GM18517 (cell line): Measurements from ENCODE around the gene OXNAD1.

Experiments
- ATAC-seq: cut with Tn5 transposase; IDR thresholded peaks from one replicate; pipeline ENCODE4 v1.9.1; 2021; ENCODE audit warnings: mild to moderate bottlenecking, moderate library complexity; ENCODE audit not compliant: unreplicated experiment

OXNAD1 gene

DNA sequence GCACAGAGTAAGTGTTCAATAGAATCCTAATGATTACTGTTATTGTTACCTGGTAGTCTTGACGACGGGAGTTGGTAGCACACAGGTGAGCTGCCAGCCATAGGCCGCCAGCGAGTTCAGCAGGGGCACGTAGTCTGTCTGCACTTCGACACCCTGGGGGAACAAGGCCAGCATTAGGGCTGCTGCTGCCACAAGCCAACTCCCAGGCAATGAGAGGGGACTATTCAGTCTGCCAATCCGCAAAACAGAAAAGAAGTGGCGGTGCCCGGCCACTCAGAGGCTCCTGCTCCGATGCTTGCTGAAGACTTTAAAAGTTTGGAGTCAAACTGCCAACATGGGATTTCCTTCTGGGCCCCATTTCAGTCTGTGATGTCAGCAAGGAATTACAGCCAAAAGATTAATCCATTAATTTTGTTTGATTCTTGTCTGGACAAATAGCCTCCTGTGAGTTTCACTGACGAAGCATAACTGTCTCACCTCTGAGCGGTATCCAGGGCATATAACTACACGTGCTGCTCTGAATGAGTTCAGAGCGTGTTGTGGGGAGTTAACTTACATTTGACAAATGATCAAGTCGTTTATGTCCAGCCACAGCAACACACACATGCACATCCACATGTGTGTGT lies 61.8 kb downstream of the OXNAD1 start:
- ATAC-seq, result no peak

DNA sequence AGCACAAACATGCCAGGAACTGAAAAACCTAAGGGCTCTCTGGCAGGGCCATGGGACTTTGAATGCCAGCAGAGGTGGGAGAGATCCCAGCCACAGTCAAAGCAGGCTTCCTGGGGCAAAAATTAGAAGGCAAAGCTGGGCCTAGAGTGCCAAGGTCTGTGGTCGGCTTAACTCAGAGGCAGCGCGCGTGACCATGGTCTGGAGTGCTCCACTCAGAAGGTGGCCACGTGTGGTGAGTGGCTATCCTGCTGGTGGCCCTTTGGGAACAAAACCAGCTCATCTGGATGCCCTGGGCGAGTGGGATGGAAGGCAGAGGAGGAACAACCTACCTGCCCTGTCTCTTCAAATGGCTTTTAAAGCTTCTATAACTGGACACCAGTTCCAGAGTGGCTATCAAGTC lies 63.1 kb downstream of the OXNAD1 start:
- ATAC-seq, result no peak

DNA sequence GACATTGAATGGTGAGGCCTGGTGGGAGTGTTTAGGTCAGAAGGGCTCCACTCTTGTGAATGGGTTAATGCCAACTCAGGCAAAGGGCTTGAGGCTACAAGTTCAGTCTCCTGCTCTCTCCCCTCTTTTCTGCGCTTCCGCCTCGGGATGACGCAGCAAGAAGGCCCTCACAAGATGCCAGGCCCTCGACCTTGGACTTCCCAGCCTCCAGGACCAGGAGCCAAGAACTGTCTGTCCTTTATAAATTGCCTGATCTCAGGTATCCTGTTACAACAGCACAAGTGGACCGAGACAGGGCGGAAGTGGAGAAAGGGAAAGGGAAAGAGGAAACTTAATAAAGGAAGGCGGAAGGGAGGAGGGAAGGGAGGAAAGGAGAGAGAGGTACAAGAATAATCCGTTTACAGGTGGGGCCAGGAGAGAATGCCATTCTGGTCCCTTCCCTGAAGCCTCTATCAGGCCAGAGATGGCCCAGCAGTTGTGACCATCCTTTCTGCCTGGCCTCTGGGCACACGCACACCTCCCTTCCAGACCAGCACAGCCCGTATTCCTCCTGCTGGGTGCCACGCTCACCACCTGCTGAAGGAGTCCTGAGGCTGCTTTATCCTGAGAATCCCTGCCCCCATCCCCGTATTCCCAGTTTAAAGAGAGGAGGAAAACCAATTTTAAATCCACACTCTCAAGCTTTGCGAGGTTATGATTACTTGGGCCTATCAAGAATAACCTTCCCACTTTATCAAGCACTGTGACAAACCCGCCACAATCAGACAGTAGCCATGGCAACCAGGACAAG lies 64.2 kb downstream of the OXNAD1 start:
- no peak for ATAC-seq

DNA sequence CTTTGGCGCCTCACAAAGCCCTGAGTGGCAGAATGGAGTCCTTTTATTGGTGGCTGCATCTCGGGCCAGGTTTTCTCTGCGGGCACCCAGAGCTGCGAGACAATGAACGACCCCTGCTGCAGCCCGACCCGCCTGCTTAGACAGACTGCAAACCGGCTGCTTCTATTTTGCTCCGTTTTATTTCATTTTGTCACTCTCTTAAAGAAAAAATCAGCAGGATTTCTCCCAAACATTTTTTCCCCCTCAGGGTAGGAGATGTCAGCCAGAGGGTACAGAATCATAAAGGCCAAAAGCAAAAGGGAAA lies 64.8 kb downstream of the OXNAD1 start:
- ATAC-seq, result no peak

DNA sequence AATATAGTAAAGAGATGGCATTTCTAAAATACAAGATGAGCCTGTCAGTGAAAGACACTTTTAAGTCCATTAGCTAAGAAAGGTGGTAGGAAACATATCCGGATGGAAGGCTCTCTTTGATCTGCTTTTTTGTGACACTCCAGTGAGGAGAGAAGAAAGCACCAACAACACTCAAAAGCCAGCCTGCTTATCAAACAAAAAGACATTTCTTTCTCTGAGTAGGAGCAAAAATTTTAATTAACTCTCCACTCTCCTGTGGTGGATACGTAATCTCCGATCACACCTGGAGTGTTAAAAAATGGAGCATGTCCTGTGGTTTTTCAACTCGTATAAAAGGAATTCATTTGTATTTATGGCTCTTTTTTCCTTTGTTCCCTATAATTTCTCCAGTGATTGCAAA lies 65.3 kb downstream of the OXNAD1 start:
- ATAC-seq, result no peak

DNA sequence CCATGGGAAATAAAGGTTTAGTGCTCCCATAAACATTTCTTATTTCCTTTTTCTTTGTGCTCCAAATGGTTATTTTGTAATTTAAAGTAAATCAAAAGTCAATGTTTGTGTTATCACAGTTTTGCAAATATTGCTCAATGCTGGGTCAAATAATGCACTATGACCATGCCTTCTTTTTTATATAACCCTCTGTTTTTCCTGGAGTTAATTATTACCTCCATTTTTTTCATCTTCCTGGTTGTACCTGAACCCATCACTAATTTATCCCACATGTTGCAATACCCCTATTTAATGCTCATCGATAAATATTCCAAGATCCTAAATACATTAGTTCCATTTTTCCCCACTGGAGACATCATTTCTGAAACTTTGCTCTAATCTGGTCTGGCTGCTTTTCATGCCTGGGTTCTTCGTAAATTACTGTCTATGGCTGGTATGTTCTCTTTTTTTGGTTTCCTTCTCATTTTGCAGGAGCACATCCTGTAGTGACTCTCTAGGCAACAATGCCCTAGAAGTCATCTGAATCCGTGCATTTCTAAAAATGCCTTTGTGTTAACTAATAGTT lies 66.4 kb downstream of the OXNAD1 start:
- no peak for ATAC-seq

DNA sequence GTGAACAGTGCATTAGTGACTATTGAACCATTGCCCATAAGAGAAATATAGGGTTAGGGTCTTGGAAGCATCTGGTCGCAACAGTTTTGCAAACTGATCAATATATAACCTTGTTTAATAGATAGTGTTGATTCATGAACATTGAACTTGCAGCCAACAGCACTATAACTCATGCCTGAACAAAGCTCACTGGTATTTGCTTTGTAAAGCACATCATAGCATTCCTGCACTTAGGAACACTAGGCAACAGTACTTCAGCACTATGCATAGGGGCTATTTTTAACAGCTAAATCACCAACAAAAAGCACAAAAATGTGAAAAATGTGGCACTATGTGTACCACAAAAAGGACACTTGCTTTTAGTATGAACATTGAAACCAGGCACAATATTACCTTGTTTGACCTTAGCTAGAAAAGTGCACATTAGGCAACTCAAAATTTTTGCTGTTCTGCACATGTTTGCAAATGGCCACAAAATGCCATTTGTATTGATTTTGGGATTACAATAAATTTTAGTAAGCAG lies 68.0 kb downstream of the OXNAD1 start:
- ATAC-seq, result no peak

DNA sequence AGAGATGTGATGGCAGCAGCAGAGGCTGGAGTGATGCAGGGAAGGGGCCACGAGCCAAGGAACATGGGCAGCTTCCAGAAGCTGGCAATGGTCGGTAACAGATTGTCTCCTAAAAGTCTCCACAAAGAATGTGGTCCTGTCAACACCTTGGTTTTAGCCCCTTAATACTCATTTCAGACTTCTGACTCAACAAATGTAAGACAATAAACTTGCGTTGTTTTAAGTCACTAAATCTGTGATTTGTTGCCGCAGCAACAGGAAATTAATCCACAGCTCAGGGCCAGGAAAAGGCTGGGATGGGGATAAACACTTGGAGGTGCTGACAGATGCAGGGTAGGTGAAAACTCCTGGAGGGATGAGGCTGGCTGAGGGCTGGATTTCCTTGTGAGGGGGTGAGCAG lies 69.9 kb downstream of the OXNAD1 start:
- ATAC-seq, result no peak

DNA sequence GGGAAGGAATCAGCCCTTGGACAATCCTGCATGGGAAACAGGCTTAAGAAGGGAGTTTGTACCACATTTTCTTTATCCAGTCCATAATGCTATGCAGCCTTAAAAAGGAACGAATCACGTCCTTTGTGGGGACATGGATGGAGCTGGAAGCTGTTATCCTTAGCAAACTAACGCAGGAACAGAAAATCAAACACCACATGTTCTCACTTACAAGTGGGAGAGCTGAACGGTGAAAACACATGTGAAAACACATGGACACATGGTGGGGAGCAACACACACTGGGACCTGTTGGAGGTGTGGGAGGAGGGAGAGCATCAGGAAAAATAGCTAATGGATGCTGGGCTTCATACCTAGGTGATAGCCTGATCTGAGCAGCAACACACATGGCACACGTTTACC lies 70.3 kb downstream of the OXNAD1 start:
- ATAC-seq, result no peak

DNA sequence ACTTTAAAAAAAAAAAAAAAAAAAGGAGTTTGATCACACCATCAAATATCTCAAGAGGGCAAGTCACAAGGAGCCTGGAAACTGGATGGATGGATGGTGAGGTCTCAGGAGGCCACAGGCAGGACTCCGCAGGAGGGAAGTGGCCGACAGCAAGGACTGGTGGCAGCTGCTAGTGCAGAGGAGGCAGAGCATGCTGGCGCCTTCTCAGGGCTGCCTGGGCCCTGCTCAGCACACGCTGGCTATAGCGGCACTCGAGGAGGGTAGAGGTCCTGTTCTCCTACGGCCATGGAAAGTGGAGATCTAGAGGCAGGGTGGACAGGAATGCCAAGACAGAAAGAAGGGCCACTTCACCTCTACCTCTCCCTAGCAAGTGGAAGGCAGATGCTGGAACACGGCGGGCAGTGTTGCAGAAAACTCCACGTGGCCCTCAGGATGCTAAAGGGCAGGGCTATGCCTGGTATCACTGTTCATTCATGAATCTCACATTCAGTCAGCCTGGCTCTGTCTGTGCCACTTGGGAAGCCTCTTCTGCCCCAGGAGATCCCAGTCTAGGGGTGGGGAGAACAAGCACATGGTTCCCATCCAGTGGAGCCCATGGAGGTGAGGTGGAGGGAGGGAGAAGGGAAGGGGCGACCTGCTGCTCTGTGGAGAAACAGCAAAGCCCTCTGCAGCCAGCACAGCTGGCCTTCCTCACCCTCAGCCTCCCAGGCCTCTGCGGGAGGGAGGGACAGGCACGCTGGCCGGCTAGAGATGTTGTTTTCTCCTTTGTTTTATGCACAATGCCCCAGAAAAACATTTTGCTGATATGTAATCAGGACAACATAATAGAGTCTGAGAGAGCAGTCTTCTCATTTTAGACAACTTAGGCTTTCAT lies 71.0 kb downstream of the OXNAD1 start:
- ATAC-seq, result no peak

DNA sequence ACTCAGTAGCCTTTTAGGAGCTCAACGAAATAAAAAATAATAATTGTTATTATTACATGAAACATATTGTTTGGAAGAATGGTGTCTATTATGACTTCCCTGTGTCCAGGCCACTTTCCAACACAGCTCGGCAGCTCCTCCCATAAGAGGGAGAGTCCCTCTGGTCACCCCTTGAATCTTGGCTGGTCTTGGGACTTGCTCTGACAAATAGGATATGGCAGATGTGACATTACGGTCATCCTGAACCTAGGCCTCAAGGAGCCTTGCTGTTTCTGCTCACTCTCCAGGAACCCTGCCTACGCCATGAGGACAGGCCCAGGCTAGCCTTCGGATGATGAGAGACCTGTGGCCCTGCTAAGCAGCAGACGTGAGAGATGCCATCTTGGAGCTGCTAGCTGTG lies 71.8 kb downstream of the OXNAD1 start:
- ATAC-seq, result no peak

DNA sequence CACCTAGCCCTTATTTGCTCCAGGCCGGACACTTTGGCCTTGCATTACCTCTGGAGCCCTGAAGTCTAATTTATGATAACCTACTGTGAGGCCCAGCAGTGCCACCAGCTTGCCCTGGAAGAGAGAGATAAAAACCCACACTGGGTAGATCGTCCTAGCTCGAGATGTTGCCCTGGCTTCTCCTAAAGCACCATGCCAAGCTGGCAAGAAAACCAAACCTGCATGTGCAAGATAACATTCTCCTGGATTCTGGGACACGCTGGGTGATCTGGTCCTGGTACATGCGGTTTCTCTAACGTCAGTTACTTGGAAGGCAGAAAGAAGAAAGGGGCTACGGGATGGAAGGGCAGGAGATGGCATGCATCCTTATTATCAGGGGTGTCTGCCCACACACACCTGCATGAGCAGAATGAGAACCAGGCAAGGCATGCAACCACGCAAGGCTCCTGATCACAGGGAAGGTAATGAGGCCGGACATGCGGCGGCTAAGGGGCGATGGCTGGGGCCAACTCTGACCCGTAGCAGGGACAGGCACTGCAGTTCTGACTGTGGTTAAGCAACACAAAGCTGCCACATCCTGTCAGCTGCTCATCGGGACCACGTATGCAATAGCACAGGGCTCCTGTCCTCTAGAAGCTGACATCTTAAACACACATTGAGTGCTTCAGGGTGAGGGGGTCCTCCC lies 73.0 kb downstream of the OXNAD1 start:
- ATAC-seq, result no peak

DNA sequence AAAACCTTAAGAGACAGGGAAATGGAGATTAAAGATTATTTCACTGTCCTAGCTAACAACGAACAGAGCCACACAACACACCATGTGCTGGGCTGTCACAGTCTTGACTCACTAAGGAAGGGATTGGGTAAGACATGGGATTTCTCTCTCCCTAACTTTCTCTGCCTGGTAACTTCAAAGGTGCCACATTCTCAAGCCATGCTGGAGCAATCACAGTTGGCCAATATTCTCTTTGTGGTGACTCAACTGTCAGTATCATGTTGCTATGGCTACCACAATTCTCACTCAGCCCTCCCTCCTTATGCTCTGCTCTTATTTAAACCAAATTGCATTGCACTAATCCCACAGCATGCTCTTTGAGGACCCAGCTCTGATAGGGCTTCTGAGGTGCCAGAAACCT lies 74.0 kb downstream of the OXNAD1 start:
- ATAC-seq, result no peak

DNA sequence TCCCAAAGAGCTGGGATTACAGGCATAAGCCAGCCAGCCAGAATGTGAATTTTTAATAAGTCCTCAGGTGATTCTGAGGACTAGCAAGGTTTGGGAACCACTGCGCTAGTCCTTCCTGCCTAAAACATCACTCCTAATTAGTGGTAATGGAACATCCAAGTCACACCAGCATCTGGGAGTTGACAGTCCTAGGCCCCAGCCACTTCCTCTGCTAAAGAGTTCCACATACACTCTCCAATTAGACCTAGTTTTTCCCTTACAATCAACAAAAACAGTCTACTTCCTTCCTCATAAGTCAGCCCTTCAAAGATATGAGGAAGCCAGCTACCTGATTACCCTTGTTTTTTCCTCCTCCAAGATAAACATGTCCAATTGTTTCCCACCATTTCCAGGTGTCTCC lies 78.1 kb downstream of the OXNAD1 start:
- no peak for ATAC-seq

DNA sequence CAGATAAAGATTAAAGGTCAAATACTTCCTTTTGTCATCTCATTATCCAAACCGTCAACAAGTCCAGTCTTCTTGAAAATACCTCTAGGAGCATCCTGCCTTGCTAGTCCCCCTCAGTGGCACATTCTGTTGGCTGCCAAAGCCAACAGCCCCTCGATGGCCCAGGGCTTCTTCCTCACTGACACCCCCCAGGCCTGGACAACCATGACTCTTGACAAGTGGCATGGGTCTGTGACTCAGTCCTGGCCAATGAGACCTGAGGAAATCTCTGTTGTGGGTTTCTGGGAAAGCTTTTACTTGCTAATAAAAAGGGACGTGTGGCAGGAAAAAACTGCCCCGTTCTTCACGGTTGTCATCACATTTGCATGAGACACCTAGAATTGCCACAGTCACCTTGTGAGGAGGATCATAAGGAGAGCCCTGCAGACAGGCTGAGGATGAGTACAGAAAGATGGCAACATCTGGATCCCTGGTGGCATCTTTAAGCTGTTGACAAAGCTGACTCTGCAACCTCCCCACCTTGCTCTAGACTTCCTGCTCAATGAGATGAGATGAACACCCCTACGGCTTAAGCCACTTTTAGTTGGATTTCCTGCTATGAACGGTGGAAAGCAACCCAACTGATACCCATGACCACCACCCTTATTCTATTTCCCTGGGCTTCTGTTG lies 81.5 kb downstream of the OXNAD1 start:
- ATAC-seq, result no peak

DNA sequence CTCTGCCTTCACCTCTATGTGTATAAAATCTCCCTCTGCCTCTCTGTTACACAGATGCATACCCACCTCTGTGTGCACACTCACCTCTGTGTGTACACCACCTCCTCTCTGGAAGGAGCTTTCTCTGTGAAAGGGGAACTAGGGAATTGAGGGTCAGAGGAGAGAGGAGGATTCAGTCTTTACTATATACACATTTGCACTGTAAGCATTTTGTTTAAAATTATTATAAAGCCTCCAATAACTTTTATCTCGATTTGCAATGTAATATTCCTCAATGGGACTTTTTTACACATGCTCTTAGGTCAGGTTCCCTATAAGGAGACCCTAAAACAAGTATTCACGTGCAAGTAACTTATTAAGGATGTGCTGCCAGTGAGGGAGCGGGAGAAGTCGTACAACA lies 82.5 kb downstream of the OXNAD1 start:
- ATAC-seq, result no peak

DNA sequence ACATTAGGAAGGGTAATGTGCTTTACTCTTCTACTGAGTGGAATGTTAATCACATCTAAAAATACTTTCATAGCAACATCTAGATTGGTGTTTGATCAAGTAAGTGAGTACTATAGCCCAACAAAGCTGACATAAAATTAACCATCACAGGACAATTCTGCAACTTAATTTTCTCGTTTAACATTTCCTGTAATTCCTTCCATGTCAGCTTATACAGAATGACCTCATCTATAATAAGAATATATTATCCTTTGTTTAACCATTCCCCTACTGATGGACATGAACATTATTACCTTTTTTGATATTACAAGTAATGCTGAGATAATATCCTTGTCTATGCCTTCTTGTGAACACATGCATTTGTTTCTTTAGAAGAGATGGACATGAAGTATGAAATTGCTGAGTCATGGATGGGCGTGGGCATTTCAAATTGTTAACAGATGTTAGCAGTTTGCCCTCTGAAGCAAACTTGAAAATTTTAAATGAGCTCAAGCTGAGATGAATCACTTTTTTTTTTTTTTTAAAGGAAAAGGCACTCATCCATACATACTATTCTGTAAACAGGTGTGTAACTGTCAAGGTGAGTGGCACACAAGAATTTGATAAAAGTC lies 85.1 kb downstream of the OXNAD1 start:
- no peak for ATAC-seq

DNA sequence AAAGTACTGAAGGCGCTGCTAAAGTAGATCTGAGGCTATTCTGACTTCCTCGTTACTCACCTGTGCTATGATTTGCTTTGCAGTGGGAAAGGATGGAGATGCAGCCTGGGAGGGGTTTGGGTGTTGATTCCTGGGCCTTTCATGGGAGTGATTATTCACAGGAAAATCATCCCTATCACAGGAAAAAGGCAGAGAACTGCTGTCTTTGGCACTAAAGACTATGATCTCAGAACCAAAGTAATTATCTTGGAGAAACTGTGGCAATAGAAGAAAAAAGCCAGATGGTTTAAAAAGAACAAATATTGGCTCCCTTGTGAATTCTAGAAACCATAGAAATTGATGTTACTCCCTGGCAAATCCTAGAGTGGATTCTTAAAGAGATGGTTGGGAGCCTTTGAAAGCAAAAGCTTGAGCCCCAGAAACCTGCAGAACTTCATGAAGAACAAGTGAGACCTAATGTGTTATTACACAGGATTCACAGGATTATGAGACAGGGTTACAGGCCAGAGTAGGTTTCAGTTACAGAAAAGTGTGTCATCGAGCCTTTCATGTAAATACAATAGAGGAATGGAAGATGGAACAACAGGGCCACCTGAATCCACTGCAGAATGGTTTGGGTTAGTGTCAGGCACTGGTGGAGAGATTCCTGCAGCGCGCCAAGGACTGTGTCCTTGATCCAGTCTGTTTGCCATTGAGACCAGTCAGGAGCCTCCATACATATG lies 85.7 kb downstream of the OXNAD1 start:
- ATAC-seq, result no peak

DNA sequence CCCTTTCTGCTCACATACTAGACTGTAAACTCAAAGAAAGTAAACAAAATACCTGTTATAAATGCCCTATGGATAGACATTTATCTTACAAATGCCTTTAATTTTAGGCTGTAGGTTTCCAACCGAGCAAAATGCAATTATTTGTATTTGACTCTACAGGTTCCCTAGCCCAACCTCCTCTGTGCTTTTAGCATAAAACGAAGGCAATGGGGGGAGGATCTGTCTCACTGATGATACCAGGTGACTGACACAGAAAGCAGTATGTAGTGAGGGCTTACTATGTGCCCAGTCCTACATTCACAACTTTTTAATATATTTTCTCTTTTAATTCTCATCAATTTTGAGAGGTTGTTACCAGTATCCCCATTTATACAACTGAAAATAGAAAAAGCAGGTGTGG lies 87.4 kb downstream of the OXNAD1 start:
- no peak for ATAC-seq
